Heart left ventricle (tissue), 16 donors: ENCODE results near the gene GLB1L. TPM values are rescaled to one million over a fixed set of nuclear protein-coding genes. Genes with fewer than 3 reads are reported as not detected.
A peak's percentile ranks its signal among the peaks of the same experiment; 100 is the strongest.

Experiments used
- ATAC-seq, 4 donors: fragments of 200-7000 bp; cut with Tn5 transposase; one replicate each; pipeline ENCODE4 v1.9.1; 2020 to 2022; ENCODE audit warnings: moderate library complexity in 4 of 4, mild to moderate bottlenecking in 3 of 4, moderate number of reproducible peaks in 1 of 4
- DNase-seq, 5 donors: peaks; one replicate each; pipeline ENCODE4 v3.0.0-alpha.2; 2020
- H3K27ac ChIP-seq, 12 donors: fragments of 200-600 bp; sonication (generic) in 4 of 12; one replicate each; pipeline versions ENCODE4 v1.5.0 to v1.8.0; 2016 to 2022; ENCODE audit warnings: mild to moderate bottlenecking in 2 of 12
- H3K27me3 ChIP-seq, 9 donors: fragments of 200-600 bp; sonication (generic) in 2 of 9; one replicate each; pipeline versions ENCODE4 v1.5.1 to v1.8.0; 2016 to 2022; ENCODE audit warnings: mild to moderate bottlenecking in 3 of 9
- H3K36me3 ChIP-seq, 9 donors: fragments of 200-600 bp; sonication (generic) in 2 of 9; one replicate each; pipeline versions ENCODE4 v1.5.0 to v1.8.0; 2018 to 2022; ENCODE audit warnings: mild to moderate bottlenecking in 2 of 9
- H3K4me1 ChIP-seq, 12 donors: fragments of 200-600 bp; sonication (generic) in 4 of 12; one replicate each; pipeline versions ENCODE4 v1.5.0 to v1.8.0; 2016 to 2022; ENCODE audit warnings: mild to moderate bottlenecking in 3 of 12
- H3K4me3 ChIP-seq, 12 donors: fragments of 200-600 bp; sonication (generic) in 4 of 12; one replicate each; pipeline versions ENCODE4 v1.5.0 to v1.8.0; 2017 to 2022; ENCODE audit warnings: mild to moderate bottlenecking in 9 of 12, moderate library complexity in 4 of 12
- H3K9me3 ChIP-seq, 12 donors: fragments of 200-600 bp; sonication (generic) in 4 of 12; one replicate each; pipeline versions ENCODE4 v1.5.0 to v1.8.0; 2016 to 2022; ENCODE audit warnings: mild to moderate bottlenecking in 1 of 12
- CTCF ChIP-seq, 12 donors: fragments of 200-600 bp; sonication (generic) in 4 of 12; IDR thresholded peaks; one replicate each; pipeline versions ENCODE4 v1.5.0 to v1.8.0; 2018 to 2022; ENCODE audit warnings: antibody characterized with exemption in 12 of 12, mild to moderate bottlenecking in 5 of 12
- POLR2A ChIP-seq, 2 donors: fragments of 450-650 bp; IDR thresholded peaks; one replicate each; pipeline ENCODE4 v1.6.1; 2017; ENCODE audit warnings: antibody characterized with exemption in 2 of 2, mild to moderate bottlenecking in 2 of 2, moderate library complexity in 2 of 2
- whole genome bisulfite sequencing, 4 donors: extraction: QIAGEN DNeasy Blood & Tissue Kit in 2 of 4; methylation state at CpG; one replicate each; pipeline versions ENCODE4 v1.1.5 to v1.1.7; 2013 to 2018; 5-methylcytosine and 5-hydroxymethylcytosine counted together
- intact Hi-C, 10 donors: fragments of 100-400 bp; cut with DNase I; formaldehyde crosslinking; loops; one replicate each; pipeline versions ENCODE4 v1.11.1 to v1.14.2; 2022
- polyA plus RNA-seq, 2 donors: library from polyadenylated mRNA; stranded (reverse); fragments of 200-250 nt; gene quantifications; one replicate each; pipeline ENCODE4 v1.2.3, GENCODE V29; 2013
- total RNA-seq, 9 donors: library from RNA; depleted of rRNA in 2 of 9; stranded (reverse); fragments of >200 nt in 2 of 9; fragmentation: NEBNext Ultra II Directional in 3 of 9; extraction: Animal tissue kit (Norgen Biotek cat#: 25700) in 3 of 9; gene quantifications; one replicate each; pipeline versions ENCODE4 v1.1.0 to v1.2.4, GENCODE V29; 2016 to 2023
- donor health status: ischemic (EF 13 %, LVEDD 7.1; RV severe dilation, severe dysfunction).
- donor health status: healthy with polysubstance abuse.
- donor health status: DM: no; HTN: yes; CAD: no.
- donor health status: DM: no; HTN: no; CAD: no.
- donor health status: ischemic (EF 25% LVEDD 6.9; RV normal size, moderate dysfunction).
- donor health status: ischemic (EF 25% LVEDD 5.7; RV mildly dilated, moderate dysfunction).
- donor health status: healthy.
- donor health status: DM: yes; HTN: yes; CAD: no.
- donor health status: ischemic (EF 35%, LVEDD 5.7; RV mildly dilated, moderate dysfunction).
- donor health status: nonischemic (EF 11% LVEDD 7.7; RV severe dilation, severe dysfunction).
- donor health status: DM: yes; HTN: yes; CAD: no.
- donor health status: PGD.
- donor health status: ischemic (EF 29% LVEDD 5.4; RV normal size, mild dysfunction).
- donor health status: nonischemic (EF 23%, LVEDD 6.1; RV moderate dilation, normal function).

The GLB1L gene
- total and polyA plus RNA-seq, 11 donors = 1.3 to 7.9 (median 2.4) TPM

GRCh38 chr2:219252570-219252899 is 7.3 kb upstream of the GLB1L start:
- no peak for ATAC-seq
- intact Hi-C loops = loop anchor here in 1 of 10 donors (2.0 kb wide), 1 partner anchor 26 kb away; the partner anchor contains the start of gene DNAJB2
- Histone ChIP-seq H3K36me3 (peaks cover 0 to 37% (median 20%) of the 10 kb centered on the region in 9 donors), H3K27ac (peak overlapping the region; percentile 7 to 91 (median 87)), H3K4me3 (peak overlapping the region; percentile 54 to 92 (median 74)), H3K4me1 (peaks cover 6 to 71% (median 44%) of the 10 kb centered on the region in 12 donors), H3K27me3 (peaks cover 0 to 13% (median 0%) of the 10 kb centered on the region in 9 donors), H3K9me3 (no peaks in the 10 kb centered on the region)
- no peak for DNase-seq
- WGBS, 4 donors = 11 to 18% (median 14%) methylated on average over 9 of the region's 9 CpGs
- TF ChIP-seq POLR2A (IDR thresholded peaks at IDR 0.05) = no peak
- no peak for TF ChIP-seq CTCF (IDR thresholded peaks at IDR 0.05)

GRCh38 chr2:219252084-219252483 is 6.8 kb upstream of the GLB1L start:
- Histone ChIP-seq H3K36me3 (peaks cover 0 to 41% (median 25%) of the 10 kb centered on the region in 9 donors), H3K4me1 (peaks cover 6 to 76% (median 45%) of the 10 kb centered on the region in 12 donors), H3K4me3 (peak overlapping the region in 9 of 12 donors; percentile 60 to 92 (median 78)), H3K9me3 (no peaks in the 10 kb centered on the region), H3K27me3 (peaks cover 0 to 10% (median 0%) of the 10 kb centered on the region in 9 donors), H3K27ac (peak overlapping the region in 10 of 12 donors; percentile 82 to 91 (median 87))
- peak in 1 of 5 donors; percentile 33 for DNase-seq
- 56 to 60% (median 57%) methylated on average over 5 of the region's 5 CpGs for WGBS, 4 donors
- intact Hi-C loops = loop anchor here in 1 of 10 donors (2.0 kb wide), 1 partner anchor 27 kb away; the partner anchor contains the start of gene DNAJB2
- TF ChIP-seq POLR2A (IDR thresholded peaks at IDR 0.05) (no peak), CTCF (IDR thresholded peaks at IDR 0.05) (no peak)
- no peak for ATAC-seq

DNA sequence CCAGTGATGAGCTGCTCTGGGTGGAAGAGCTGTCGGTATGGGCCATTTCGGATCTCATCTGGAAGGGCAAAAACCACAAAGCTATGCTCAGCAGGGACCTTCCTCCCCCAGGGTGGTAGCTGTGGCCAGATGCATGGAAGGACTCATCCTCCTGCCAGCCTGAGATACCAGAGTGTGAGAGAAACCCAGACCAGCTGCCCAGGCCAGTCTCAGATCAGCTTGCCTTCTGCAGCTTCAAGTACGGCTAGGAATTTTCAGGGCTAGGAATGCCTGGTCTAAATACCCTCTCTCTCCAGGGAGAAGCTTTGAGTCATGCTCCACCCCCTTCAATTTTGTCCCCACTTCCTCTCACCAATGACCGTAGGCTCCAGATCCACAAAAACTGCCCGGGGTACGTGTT is 6.4 kb upstream of the GLB1L start:
- DNase-seq = no peak
- 60 to 69% (median 68%) methylated on average over 6 of the region's 6 CpGs for WGBS, 4 donors
- Histone ChIP-seq H3K36me3 (peaks cover 0 to 41% (median 29%) of the 10 kb centered on the region in 9 donors), H3K27me3 (peaks cover 0 to 10% (median 0%) of the 10 kb centered on the region in 9 donors), H3K27ac (peak overlapping the region in 10 of 12 donors; percentile 82 to 91 (median 87)), H3K4me3 (peak overlapping the region in 4 of 12 donors; percentile 70 to 92 (median 79)), H3K9me3 (no peaks in the 10 kb centered on the region), H3K4me1 (peaks cover 6 to 80% (median 47%) of the 10 kb centered on the region in 12 donors)
- intact Hi-C loops = loop anchor here in 1 of 10 donors (2.0 kb wide), 1 partner anchor 27 kb away; the partner anchor contains the start of gene DNAJB2
- TF ChIP-seq POLR2A (IDR thresholded peaks at IDR 0.05) (no peak), CTCF (IDR thresholded peaks at IDR 0.05) (no peak)
- ATAC-seq = no peak

- Histone ChIP-seq H3K27me3 (peaks cover 0 to 10% (median 0%) of the 10 kb centered on the region in 9 donors), H3K4me1 (peaks cover 6 to 86% (median 53%) of the 10 kb centered on the region in 12 donors), H3K36me3 (peaks cover 0 to 41% (median 29%) of the 10 kb centered on the region in 9 donors), H3K27ac (peak overlapping the region; percentile 20 to 95 (median 77)), H3K9me3 (no peaks in the 10 kb centered on the region), H3K4me3 (peak overlapping the region in 2 of 12 donors; percentile 15 to 42)
- WGBS, 4 donors = 89 to 92% (median 90%) methylated on average over 17 to 22 of the region's 22 CpGs
- no peak for DNase-seq
- intact Hi-C loops = no loop called here
- TF ChIP-seq CTCF (IDR thresholded peaks at IDR 0.05) = no peak
- TF ChIP-seq POLR2A (IDR thresholded peaks at IDR 0.05) = no peak
- no peak for ATAC-seq
Observed at GRCh38 chr2:219250049-219250781, 5.0 kb upstream of the GLB1L start.
